Articular chondrocyte of knee joint (primary cell): ENCODE results near the gene UBE4A. TPM values are rescaled to one million over a fixed set of nuclear protein-coding genes. Genes with fewer than 3 reads are reported as not detected.

Experiments used
- small RNA-seq: library from RNA; depleted of rRNA; stranded (forward); fragments of <200 nt; gene quantifications from one replicate; pipeline ENCODE3, GENCODE V24; 2012
- total RNA-seq: library from RNA; depleted of rRNA; stranded (reverse); fragments of >200 nt; gene quantifications from 2 replicates; pipeline ENCODE4 v1.2.3, GENCODE V29; 2012

Gene UBE4A, protein sequence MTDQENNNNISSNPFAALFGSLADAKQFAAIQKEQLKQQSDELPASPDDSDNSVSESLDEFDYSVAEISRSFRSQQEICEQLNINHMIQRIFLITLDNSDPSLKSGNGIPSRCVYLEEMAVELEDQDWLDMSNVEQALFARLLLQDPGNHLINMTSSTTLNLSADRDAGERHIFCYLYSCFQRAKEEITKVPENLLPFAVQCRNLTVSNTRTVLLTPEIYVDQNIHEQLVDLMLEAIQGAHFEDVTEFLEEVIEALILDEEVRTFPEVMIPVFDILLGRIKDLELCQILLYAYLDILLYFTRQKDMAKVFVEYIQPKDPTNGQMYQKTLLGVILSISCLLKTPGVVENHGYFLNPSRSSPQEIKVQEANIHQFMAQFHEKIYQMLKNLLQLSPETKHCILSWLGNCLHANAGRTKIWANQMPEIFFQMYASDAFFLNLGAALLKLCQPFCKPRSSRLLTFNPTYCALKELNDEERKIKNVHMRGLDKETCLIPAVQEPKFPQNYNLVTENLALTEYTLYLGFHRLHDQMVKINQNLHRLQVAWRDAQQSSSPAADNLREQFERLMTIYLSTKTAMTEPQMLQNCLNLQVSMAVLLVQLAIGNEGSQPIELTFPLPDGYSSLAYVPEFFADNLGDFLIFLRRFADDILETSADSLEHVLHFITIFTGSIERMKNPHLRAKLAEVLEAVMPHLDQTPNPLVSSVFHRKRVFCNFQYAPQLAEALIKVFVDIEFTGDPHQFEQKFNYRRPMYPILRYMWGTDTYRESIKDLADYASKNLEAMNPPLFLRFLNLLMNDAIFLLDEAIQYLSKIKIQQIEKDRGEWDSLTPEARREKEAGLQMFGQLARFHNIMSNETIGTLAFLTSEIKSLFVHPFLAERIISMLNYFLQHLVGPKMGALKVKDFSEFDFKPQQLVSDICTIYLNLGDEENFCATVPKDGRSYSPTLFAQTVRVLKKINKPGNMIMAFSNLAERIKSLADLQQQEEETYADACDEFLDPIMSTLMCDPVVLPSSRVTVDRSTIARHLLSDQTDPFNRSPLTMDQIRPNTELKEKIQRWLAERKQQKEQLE
- total RNA-seq = 74.6 and 75.8 TPM in 2 replicates

DNA sequence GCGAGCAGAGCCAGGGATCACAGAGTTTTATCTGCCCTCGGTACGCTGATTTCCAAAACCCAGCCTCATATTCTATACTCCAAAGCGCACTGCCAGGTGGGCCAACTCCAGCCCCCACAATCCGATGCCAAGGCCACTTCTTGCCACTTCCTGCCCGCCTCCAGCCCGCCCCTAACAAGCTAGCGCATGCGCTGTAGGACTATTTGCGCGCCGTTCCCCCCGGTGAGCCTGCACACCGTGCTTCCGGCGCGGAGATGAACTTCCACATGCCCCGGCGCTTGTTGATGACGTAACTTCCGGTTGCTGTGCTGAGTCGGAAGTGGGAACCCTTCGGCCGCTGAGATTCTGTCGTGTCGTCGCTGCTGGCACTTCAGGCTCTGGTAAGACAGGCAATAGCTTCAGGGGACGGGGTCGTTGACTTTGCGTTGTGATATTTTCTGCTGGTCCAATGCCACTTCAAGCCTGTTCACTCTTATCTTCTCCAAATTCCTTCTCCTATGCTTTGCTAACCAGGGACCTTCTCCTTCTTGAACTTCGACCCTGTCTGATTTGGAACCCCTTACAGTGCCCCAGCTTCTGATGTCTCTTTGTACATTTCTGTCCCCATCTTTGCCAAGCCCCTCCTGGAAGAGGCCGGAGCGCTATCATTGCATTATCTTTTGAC lies at the start of gene UBE4A:
UBE4A (plus strand) TSS at position 306 of the 664 bp plus-strand sequence. CDS start 5,481 bp downstream, outside the sequence.

GRCh38 chr11:118342503-118343161 lies 16.8 kb upstream of the UBE4A start, which contains the start of gene CD3D:
CD3D (minus strand) TSS chr11:118342705; CDS start chr11:118342607, 98 bp downstream.

DNA sequence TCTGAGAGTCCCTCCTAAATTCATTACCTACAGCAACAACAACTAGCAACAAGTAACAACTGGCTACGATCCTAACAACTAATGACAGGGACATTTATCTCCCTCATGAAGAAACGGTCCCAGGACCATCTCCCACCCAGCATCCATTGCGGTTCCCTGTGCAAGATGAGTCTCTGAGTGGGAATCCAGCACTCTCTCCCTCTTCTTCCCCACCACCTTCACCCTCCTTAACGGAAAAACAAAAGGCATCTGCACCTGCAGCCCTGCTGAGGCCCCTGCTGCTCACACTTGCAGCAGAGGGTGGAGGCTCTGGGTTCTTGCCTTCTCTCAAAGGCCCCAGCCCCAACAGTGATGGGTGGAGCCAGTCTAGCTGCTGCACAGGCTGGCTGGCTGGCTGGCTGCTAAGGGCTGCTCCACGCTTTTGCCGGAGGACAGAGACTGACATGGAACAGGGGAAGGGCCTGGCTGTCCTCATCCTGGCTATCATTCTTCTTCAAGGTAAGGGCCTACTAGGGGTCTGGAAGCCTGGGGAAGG lies 15.4 kb upstream of the UBE4A start, which contains the start of gene CD3G:
CD3G (plus strand) TSS at position 364 of the 535 bp plus-strand sequence; CDS start at position 444, 80 bp downstream.

DNA sequence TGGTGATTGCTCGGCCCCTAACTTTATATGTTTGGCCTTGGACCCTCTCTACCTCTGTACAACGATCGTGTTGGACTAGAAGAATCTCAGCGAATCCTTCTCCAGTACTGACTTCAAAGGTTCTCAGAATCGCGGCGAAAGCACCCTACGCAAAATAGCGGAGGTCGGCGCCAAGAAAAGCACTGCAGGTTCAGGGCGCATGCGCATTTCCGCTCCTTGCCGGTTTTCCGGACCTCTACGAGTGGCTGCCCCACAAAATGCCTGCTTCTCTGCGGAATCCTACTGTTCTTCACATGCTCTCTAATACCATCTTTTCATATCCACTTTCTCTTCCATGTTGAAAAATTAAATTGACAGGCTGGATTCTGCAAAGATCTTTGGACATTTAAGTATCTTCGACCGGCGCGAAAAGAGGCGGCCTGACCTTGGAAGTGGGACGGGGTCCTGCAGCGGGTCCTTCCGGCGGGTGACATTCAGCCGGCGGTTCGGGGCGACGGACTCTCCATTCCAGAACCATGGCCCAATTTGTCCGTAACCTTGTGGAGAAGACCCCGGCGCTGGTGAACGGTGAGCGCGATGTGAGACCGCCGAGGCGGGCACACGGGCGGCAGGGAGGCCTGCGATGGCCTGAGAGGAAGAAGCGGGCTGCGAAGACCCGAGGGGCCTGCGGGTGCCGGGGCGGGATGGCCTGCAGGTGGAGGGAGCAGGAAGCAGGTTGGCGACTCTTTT lies 41.9 kb downstream of the UBE4A start, which contains the start of gene ATP5MG:
ATP5MG (plus strand) TSS at position 456 of the 729 bp plus-strand sequence; CDS start at position 516, 60 bp downstream.

DNA sequence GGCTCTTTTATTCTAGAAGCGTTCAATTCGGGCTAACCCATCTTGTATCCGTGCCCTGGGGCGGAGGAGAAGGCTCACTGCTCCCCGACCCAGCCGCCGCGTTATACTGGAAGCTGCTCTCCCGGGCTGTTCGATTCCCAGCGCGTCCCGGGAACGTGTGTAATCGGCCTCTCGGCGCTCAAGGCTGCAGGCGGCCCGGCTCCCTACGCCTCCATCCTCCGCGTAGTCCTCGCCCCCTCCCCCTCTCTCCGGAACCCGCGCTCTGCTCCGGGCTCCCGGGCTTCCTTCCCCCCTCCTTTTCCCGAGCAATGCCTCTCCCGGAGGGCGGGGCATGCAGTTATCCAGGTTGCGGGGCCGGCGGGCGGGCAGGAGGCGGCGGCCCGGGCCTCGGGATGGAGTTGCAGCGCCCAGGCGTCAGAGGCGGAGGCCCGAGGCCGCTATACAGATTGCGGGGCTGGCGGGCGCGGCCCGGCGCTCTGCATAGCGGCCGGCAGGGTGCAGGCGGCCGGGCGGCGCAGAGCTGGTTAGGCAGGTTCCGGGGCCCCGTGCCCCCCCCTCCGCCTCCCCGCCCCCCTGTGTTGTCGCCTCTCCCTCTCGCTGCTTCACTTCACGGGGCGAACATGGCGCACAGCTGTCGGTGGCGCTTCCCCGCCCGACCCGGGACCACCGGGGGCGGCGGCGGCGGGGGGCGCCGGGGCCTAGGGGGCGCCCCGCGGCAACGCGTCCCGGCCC lies 76.7 kb downstream of the UBE4A start, which contains the start of gene KMT2A:
KMT2A (plus strand) TSS at position 600 of the 732 bp plus-strand sequence; CDS start at position 621, 21 bp downstream.

Small RNAs within 50 kb of the gene (small RNA-seq; reads per million reads assigned to genes)
- not detected for gene AP001582.1

Other genes with a start within 250 kb of the UBE4A start
- 0.32 and 0.52 TPM in 2 replicates for gene SCN4B, start 206.8 kb upstream of the UBE4A start, total RNA-seq
- 3.4 and 4.1 TPM in 2 replicates for gene SCN2B, start 183.0 kb upstream of the UBE4A start, total RNA-seq
- not detected in 2 replicates for gene JAML, start 134.6 kb upstream of the UBE4A start, total RNA-seq
- 3.0 and 6.9 TPM in 2 replicates for gene MPZL3, start 107.2 kb upstream of the UBE4A start, total RNA-seq
- 1.3 and 2.9 TPM in 2 replicates for gene MPZL2, start 95.3 kb upstream of the UBE4A start, total RNA-seq
- not detected in 2 replicates for gene CD3E, start 54.9 kb upstream of the UBE4A start, total RNA-seq
- gene CD3D, start 16.9 kb upstream of the UBE4A start, total RNA-seq = not detected in 2 replicates
- gene CD3G, start 15.3 kb upstream of the UBE4A start, total RNA-seq = not detected in 2 replicates
- 40.5 and 45.1 TPM in 2 replicates for gene ATP5MG, start 42.0 kb downstream of the UBE4A start, total RNA-seq
- gene KMT2A, start 76.9 kb downstream of the UBE4A start, total RNA-seq = 47.3 and 50.3 TPM in 2 replicates
- gene TTC36, start 167.9 kb downstream of the UBE4A start, total RNA-seq = 0.43 TPM in 1 of 2 replicates, not detected in the other
- 12.6 and 15.0 TPM in 2 replicates for gene TMEM25, start 171.6 kb downstream of the UBE4A start, total RNA-seq
- gene IFT46, start 206.3 kb downstream of the UBE4A start, total RNA-seq = 28.6 and 49.7 TPM in 2 replicates
- gene ARCN1, start 212.8 kb downstream of the UBE4A start, total RNA-seq = 207 and 224 TPM in 2 replicates
- gene PHLDB1, start 248.0 kb downstream of the UBE4A start, total RNA-seq = 113 and 125 TPM in 2 replicates